Measurements from ENCODE around the gene PDGFRB. TPM values are rescaled to one million over a fixed set of nuclear protein-coding genes. Genes with fewer than 3 reads are reported as not detected.
A peak's percentile ranks its signal among the peaks of the same experiment; 100 is the strongest.

PDGFRB gene
- polyA plus RNA-seq, 3 donors, result 0.04 to 0.99 (median 0.20) TPM

- no peak overlapping the region for H3K9ac ChIP-seq (ENCODE audit: insufficient read depth, low read length, poor library complexity, severe bottlenecking)
- TF ChIP-seq CTCF (IDR thresholded peaks at IDR 0.05), result no peak
- H2AFZ ChIP-seq (ENCODE audit: insufficient read depth, low read depth, low read length, poor library complexity, severe bottlenecking), result no peak overlapping the region
- H3K4me2 ChIP-seq (replicated peaks; ENCODE audit: extremely low read depth, low read length, poor library complexity, severe bottlenecking), result no peak overlapping the region
- no peaks in the 10 kb centered on the region for H4K20me1 ChIP-seq (ENCODE audit: insufficient read depth, low read length)
- DNase-seq, result no peak
- peaks cover 1 to 9% (median 2%) of the 10 kb centered on the region in 3 donors for H3K27me3 Mint-ChIP-seq (ENCODE audit: low read depth in 3 of 3)
- no peaks in the 10 kb centered on the region for H3K9me3 Mint-ChIP-seq
- no peaks in the 10 kb centered on the region for H3K79me2 ChIP-seq (ENCODE audit: insufficient read depth, low read length)
- peaks cover 33 to 35% of the 10 kb centered on the region in 2 donors for H3K4me1 ChIP-seq (ENCODE audit: control insufficient read depth in 1 of 2, insufficient read depth in 2 of 2, low read length in 2 of 2)
- H3K4me3 Mint-ChIP-seq, result no peak overlapping the region
- 90% methylated on average over 2 of the region's 7 CpGs for whole genome bisulfite sequencing (ENCODE audit: insufficient coverage)
- H3K36me3 ChIP-seq (replicated peaks in 1 of 2; ENCODE audit: control insufficient read depth in 1 of 2, insufficient read depth in 2 of 2, low read length in 2 of 2), result no peaks in the 10 kb centered on the region
- H3K36me3 Mint-ChIP-seq, result peaks cover 0 to 2% of the 10 kb centered on the region in 2 donors
- H3K4me1 Mint-ChIP-seq, result peaks cover 30% of the 10 kb centered on the region
- no peaks in the 10 kb centered on the region for H3K9me3 ChIP-seq (replicated peaks in 1 of 2; ENCODE audit: control insufficient read depth in 1 of 2, insufficient read depth in 1 of 2, low read length in 2 of 2)
- intact Hi-C loops (cut with micrococcal nuclease), result no loop called here
- H3K27ac ChIP-seq (ENCODE audit: low read depth in 1 of 2, low read length in 2 of 2), result no peak overlapping the region
- H3K27ac Mint-ChIP-seq, result peak overlapping the region in 1 of 7 donors; percentile 45
- no peak overlapping the region for H3K4me3 ChIP-seq (replicated peaks in 1 of 3; ENCODE audit: low read depth in 2 of 3, low read length in 3 of 3)
- no peaks in the 10 kb centered on the region for H3K27me3 ChIP-seq (ENCODE audit: control insufficient read depth in 2 of 2, insufficient read depth in 2 of 2, low read length in 2 of 2)
Measured at GRCh38 chr5:150147670-150148069, 8.0 kb downstream of the PDGFRB start.

GRCh38 chr5:150146862-150147601 lies 8.6 kb downstream of the PDGFRB start:
- H3K4me3 Mint-ChIP-seq, result no peak overlapping the region
- H3K79me2 ChIP-seq (ENCODE audit: insufficient read depth, low read length), result no peaks in the 10 kb centered on the region
- peaks cover 0 to 2% of the 10 kb centered on the region in 2 donors for H3K36me3 Mint-ChIP-seq
- H3K27ac ChIP-seq (ENCODE audit: low read depth in 1 of 2, low read length in 2 of 2), result no peak overlapping the region
- peak overlapping the region in 1 of 7 donors; percentile 45 for H3K27ac Mint-ChIP-seq
- WGBS (ENCODE audit: insufficient coverage), result 96% methylated on average over 9 of the region's 14 CpGs
- H3K4me3 ChIP-seq (replicated peaks in 1 of 3; ENCODE audit: low read depth in 2 of 3, low read length in 3 of 3), result no peak overlapping the region
- H4K20me1 ChIP-seq (ENCODE audit: insufficient read depth, low read length), result no peaks in the 10 kb centered on the region
- intact Hi-C loops (cut with micrococcal nuclease), result no loop called here
- H3K27me3 ChIP-seq (ENCODE audit: control insufficient read depth in 2 of 2, insufficient read depth in 2 of 2, low read length in 2 of 2), result no peaks in the 10 kb centered on the region
- peaks cover 40 to 42% of the 10 kb centered on the region in 2 donors for H3K4me1 ChIP-seq (ENCODE audit: control insufficient read depth in 1 of 2, insufficient read depth in 2 of 2, low read length in 2 of 2)
- no peak for TF ChIP-seq CTCF (IDR thresholded peaks at IDR 0.05)
- H3K4me1 Mint-ChIP-seq, result peaks cover 34% of the 10 kb centered on the region
- no peaks in the 10 kb centered on the region for H3K36me3 ChIP-seq (replicated peaks in 1 of 2; ENCODE audit: control insufficient read depth in 1 of 2, insufficient read depth in 2 of 2, low read length in 2 of 2)
- H3K9ac ChIP-seq (ENCODE audit: insufficient read depth, low read length, poor library complexity, severe bottlenecking), result no peak overlapping the region
- no peak for DNase-seq
- no peaks in the 10 kb centered on the region for H3K9me3 ChIP-seq (replicated peaks in 1 of 2; ENCODE audit: control insufficient read depth in 1 of 2, insufficient read depth in 1 of 2, low read length in 2 of 2)
- no peak overlapping the region for H2AFZ ChIP-seq (ENCODE audit: insufficient read depth, low read depth, low read length, poor library complexity, severe bottlenecking)
- no peak overlapping the region for H3K4me2 ChIP-seq (replicated peaks; ENCODE audit: extremely low read depth, low read length, poor library complexity, severe bottlenecking)
- no peaks in the 10 kb centered on the region for H3K9me3 Mint-ChIP-seq
- H3K27me3 Mint-ChIP-seq (ENCODE audit: low read depth in 3 of 3), result peaks cover 1 to 9% (median 2%) of the 10 kb centered on the region in 3 donors
